Activated T-helper 2 cell treated with anti-CD3 and anti-CD28 coated beads, Interferon-gamma antibody, Interleukin-2, Interleukin-4, amounts not matched to agents 10 μg/mL and 5 μg/mL and 100 μg/mL, durations not matched to agents 14 hours and 24 hours and 36 hours (primary cell): ENCODE measurements around the gene ZNF462. TPM values are rescaled to one million over a fixed set of nuclear protein-coding genes. Genes with fewer than 3 reads are reported as not detected.
"Not testable (repeated sequence)": the region's sequence is repeated elsewhere in the genome, so short reads cannot be mapped to it uniquely, and the experiment has no call there.

Source experiments
- DNase-seq: peaks from one replicate; pipeline ENCODE4 v3.0.0; 2021; ENCODE audit warnings: low spot score
- H3K27ac Mint-ChIP-seq: one replicate; pipeline ENCODE4 v1.8.0; 2021; ENCODE audit warnings: mixed read lengths
- H3K27me3 Mint-ChIP-seq: one replicate; pipeline ENCODE4 v1.8.0; 2021; ENCODE audit warnings: low read depth, mixed read lengths
- H3K36me3 Mint-ChIP-seq: one replicate; pipeline ENCODE4 v1.8.0; 2021; ENCODE audit warnings: low read depth, mixed read lengths
- H3K4me1 Mint-ChIP-seq: one replicate; pipeline ENCODE4 v1.8.0; 2021; ENCODE audit warnings: low read depth, mixed read lengths
- H3K4me3 Mint-ChIP-seq: one replicate; pipeline ENCODE4 v1.8.0; 2021; ENCODE audit warnings: low read depth, mild to moderate bottlenecking, moderate library complexity, mixed read lengths
- H3K9me3 Mint-ChIP-seq: one replicate; pipeline ENCODE4 v1.8.0; 2021; ENCODE audit warnings: mixed read lengths
- intact Hi-C: fragments of 100-400 bp; cut with micrococcal nuclease; formaldehyde crosslinking; loops from one replicate; pipeline ENCODE4 v1.15.1; 2023
- total RNA-seq: library from RNA; stranded (reverse); gene quantifications from 2 replicates; pipeline ENCODE4 v1.2.3, GENCODE V29; 2022

ZNF462 gene
- total RNA-seq, 1 donor from 2014 or later: 0.09 TPM

- H3K27me3 Mint-ChIP-seq: no peaks in the 10 kb centered on the region
- no peak overlapping the region for H3K4me3 Mint-ChIP-seq
- no peak for DNase-seq
- no peaks in the 10 kb centered on the region for H3K36me3 Mint-ChIP-seq
- no peak overlapping the region for H3K27ac Mint-ChIP-seq
- H3K4me1 Mint-ChIP-seq: no peaks in the 10 kb centered on the region
- intact Hi-C loops: no loop called here
- no peaks in the 10 kb centered on the region for H3K9me3 Mint-ChIP-seq
These were observed 106.7 kb downstream of the ZNF462 start for GRCh38 chr9:106969696-106970095.

- no peak for DNase-seq
- H3K9me3 Mint-ChIP-seq: no peaks in the 10 kb centered on the region
- intact Hi-C loops: no loop called here
- no peak overlapping the region for H3K4me3 Mint-ChIP-seq
- H3K27me3 Mint-ChIP-seq: no peaks in the 10 kb centered on the region
- H3K4me1 Mint-ChIP-seq: no peaks in the 10 kb centered on the region
- H3K27ac Mint-ChIP-seq: no peak overlapping the region
- H3K36me3 Mint-ChIP-seq: no peaks in the 10 kb centered on the region
These were observed 107.4 kb downstream of the ZNF462 start for GRCh38 chr9:106970219-106970975.

GRCh38 chr9:106970976-106971457 is 108.1 kb downstream of the ZNF462 start:
- Mint-ChIP-seq H3K4me1 (no peaks in the 10 kb centered on the region), H3K27me3 (no peaks in the 10 kb centered on the region), H3K9me3 (no peaks in the 10 kb centered on the region), H3K4me3 (no peak overlapping the region), H3K27ac (no peak overlapping the region), H3K36me3 (no peaks in the 10 kb centered on the region)
- DNase-seq: no peak
- intact Hi-C loops: no loop called here

GRCh38 chr9:106972082-106972481 is 109.1 kb downstream of the ZNF462 start:
- DNase-seq: no peak
- Mint-ChIP-seq H3K4me1 (no peaks in the 10 kb centered on the region), H3K9me3 (no peaks in the 10 kb centered on the region), H3K27me3 (no peaks in the 10 kb centered on the region), H3K4me3 (no peak overlapping the region), H3K27ac (no peak overlapping the region), H3K36me3 (no peaks in the 10 kb centered on the region)
- intact Hi-C loops: no loop called here

GRCh38 chr9:106974341-106974740 is 111.4 kb downstream of the ZNF462 start:
- Mint-ChIP-seq H3K27me3 (no peaks in the 10 kb centered on the region), H3K27ac (no peak overlapping the region), H3K9me3 (no peaks in the 10 kb centered on the region), H3K4me1 (no peaks in the 10 kb centered on the region), H3K36me3 (no peaks in the 10 kb centered on the region), H3K4me3 (no peak overlapping the region)
- DNase-seq: no peak
- intact Hi-C loops: no loop called here

GRCh38 chr9:106976772-106977171 is 113.8 kb downstream of the ZNF462 start:
- H3K36me3 Mint-ChIP-seq: no peaks in the 10 kb centered on the region
- intact Hi-C loops: no loop called here
- no peak for DNase-seq
- H3K4me3 Mint-ChIP-seq: no peak overlapping the region
- no peaks in the 10 kb centered on the region for H3K27me3 Mint-ChIP-seq
- H3K4me1 Mint-ChIP-seq: no peaks in the 10 kb centered on the region
- H3K9me3 Mint-ChIP-seq: no peaks in the 10 kb centered on the region
- no peak overlapping the region for H3K27ac Mint-ChIP-seq

GRCh38 chr9:106980551-106981101 is 117.7 kb downstream of the ZNF462 start:
- Mint-ChIP-seq H3K9me3 (no peaks in the 10 kb centered on the region), H3K4me3 (no peak overlapping the region), H3K36me3 (no peaks in the 10 kb centered on the region), H3K27ac (no peak overlapping the region), H3K27me3 (no peaks in the 10 kb centered on the region), H3K4me1 (no peaks in the 10 kb centered on the region)
- intact Hi-C loops: no loop called here
- no peak for DNase-seq

GRCh38 chr9:106981396-106982287 is 118.7 kb downstream of the ZNF462 start:
- Mint-ChIP-seq H3K36me3 (no peaks in the 10 kb centered on the region), H3K27ac (no peak overlapping the region), H3K27me3 (no peaks in the 10 kb centered on the region), H3K9me3 (no peaks in the 10 kb centered on the region), H3K4me3 (no peak overlapping the region), H3K4me1 (no peaks in the 10 kb centered on the region)
- no peak for DNase-seq
- intact Hi-C loops: no loop called here

- Mint-ChIP-seq H3K4me1 (no peaks in the 10 kb centered on the region), H3K27me3 (no peaks in the 10 kb centered on the region), H3K36me3 (no peaks in the 10 kb centered on the region), H3K9me3 (no peaks in the 10 kb centered on the region), H3K27ac (no peak overlapping the region), H3K4me3 (no peak overlapping the region)
- intact Hi-C loops: no loop called here
- DNase-seq: no peak
These were observed 119.7 kb downstream of the ZNF462 start for GRCh38 chr9:106982636-106983035.

- intact Hi-C loops: no loop called here
- no peak overlapping the region for H3K27ac Mint-ChIP-seq
- no peaks in the 10 kb centered on the region for H3K27me3 Mint-ChIP-seq
- no peaks in the 10 kb centered on the region for H3K9me3 Mint-ChIP-seq
- H3K4me3 Mint-ChIP-seq: no peak overlapping the region
- H3K36me3 Mint-ChIP-seq: no peaks in the 10 kb centered on the region
- no peaks in the 10 kb centered on the region for H3K4me1 Mint-ChIP-seq
- no peak for DNase-seq
These were observed 120.4 kb downstream of the ZNF462 start for GRCh38 chr9:106983346-106983745.

GRCh38 chr9:106989904-106990303 is 126.9 kb downstream of the ZNF462 start:
- H3K27me3 Mint-ChIP-seq, H3K36me3 Mint-ChIP-seq, H3K9me3 Mint-ChIP-seq, H3K4me3 Mint-ChIP-seq, intact Hi-C loops, H3K4me1 Mint-ChIP-seq, H3K27ac Mint-ChIP-seq, DNase-seq: not testable (repeated sequence)

GRCh38 chr9:106992186-106992585 is 129.2 kb downstream of the ZNF462 start:
- no peak for DNase-seq
- intact Hi-C loops: no loop called here
- no peaks in the 10 kb centered on the region for H3K9me3 Mint-ChIP-seq
- H3K27ac Mint-ChIP-seq: no peak overlapping the region
- H3K36me3 Mint-ChIP-seq: no peaks in the 10 kb centered on the region
- no peaks in the 10 kb centered on the region for H3K4me1 Mint-ChIP-seq
- H3K27me3 Mint-ChIP-seq: no peaks in the 10 kb centered on the region
- no peak overlapping the region for H3K4me3 Mint-ChIP-seq

GRCh38 chr9:106993603-106994002 is 130.6 kb downstream of the ZNF462 start:
- H3K4me1 Mint-ChIP-seq: no peaks in the 10 kb centered on the region
- no peaks in the 10 kb centered on the region for H3K36me3 Mint-ChIP-seq
- no peak for DNase-seq

More at GRCh38 chr9:106993603-106994002, 130.6 kb downstream of the ZNF462 start:
- Mint-ChIP-seq H3K27me3 (no peaks in the 10 kb centered on the region), H3K27ac (no peak overlapping the region), H3K9me3 (no peaks in the 10 kb centered on the region), H3K4me3 (no peak overlapping the region)
- intact Hi-C loops: no loop called here
